ENCODE results near the gene PRPF8. TPM values are rescaled to one million over a fixed set of nuclear protein-coding genes. Genes with fewer than 3 reads are reported as not detected.

PRPF8 gene
- total RNA-seq, 3 donors from 2014 or later = 173 to 183 (median 176) TPM

DNA sequence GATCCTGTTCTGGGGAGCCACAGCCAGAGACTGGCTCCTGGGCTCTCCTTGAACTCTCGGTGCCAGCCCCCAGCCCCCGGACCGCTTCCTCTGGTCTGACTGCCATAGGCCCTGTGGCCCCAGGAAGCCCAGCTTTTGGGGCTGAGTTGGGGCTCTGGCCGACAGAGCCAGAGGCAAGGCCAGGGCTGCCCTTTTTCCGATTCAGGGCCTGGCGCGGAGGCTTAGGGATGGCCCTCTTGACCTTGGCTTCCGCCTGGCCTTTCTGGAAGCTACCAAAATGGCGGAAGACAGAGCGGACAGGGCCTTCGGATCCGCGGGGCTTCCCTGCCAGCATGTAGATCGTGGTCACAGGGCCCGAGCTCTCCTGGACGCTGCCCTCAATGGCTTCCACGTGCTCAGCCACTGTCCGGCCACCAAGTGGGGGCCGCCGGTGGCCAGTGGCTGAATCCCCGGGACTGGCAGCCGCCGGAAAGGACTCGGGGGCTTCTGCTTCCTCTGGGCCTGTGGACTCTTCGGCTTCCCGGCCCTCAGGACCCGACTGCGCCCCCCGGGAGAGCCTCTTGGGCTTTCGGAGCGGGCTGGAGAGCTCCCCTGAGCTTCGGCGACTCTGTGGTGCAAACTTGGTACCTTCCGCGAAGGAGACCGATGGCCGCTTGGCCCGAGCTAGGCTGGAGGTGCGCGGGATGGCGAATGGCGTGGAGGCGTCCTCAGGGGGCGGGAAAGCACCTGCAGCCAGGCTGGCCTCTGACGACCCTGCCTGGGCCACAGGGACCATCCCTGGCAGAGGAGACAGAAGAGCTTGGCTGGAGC, 49.6 kb downstream of the PRPF8 start:
- Histone ChIP-seq H3K9me3 (no peaks in the 10 kb centered on the region), H3K4me1 (no peaks in the 10 kb centered on the region), H3K36me3 (no peaks in the 10 kb centered on the region), H3K27me3 (no peaks in the 10 kb centered on the region), H3K27ac (no peak overlapping the region), H3K4me3 (no peak overlapping the region)
- TF ChIP-seq POLR2AphosphoS5 (IDR thresholded peaks at IDR 0.05) = no peak
- TF ChIP-seq, protein P1, sequence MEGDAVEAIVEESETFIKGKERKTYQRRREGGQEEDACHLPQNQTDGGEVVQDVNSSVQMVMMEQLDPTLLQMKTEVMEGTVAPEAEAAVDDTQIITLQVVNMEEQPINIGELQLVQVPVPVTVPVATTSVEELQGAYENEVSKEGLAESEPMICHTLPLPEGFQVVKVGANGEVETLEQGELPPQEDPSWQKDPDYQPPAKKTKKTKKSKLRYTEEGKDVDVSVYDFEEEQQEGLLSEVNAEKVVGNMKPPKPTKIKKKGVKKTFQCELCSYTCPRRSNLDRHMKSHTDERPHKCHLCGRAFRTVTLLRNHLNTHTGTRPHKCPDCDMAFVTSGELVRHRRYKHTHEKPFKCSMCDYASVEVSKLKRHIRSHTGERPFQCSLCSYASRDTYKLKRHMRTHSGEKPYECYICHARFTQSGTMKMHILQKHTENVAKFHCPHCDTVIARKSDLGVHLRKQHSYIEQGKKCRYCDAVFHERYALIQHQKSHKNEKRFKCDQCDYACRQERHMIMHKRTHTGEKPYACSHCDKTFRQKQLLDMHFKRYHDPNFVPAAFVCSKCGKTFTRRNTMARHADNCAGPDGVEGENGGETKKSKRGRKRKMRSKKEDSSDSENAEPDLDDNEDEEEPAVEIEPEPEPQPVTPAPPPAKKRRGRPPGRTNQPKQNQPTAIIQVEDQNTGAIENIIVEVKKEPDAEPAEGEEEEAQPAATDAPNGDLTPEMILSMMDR (IDR thresholded peaks at IDR 0.05) = no peak
- TF ChIP-seq POLR2A (IDR thresholded peaks at IDR 0.05) = no peak
- no peak for DNase-seq (ENCODE audit: low spot score in 2 of 2)
- intact Hi-C loops (cut with DNase I; ENCODE audit: low total_unique reads) = no loop called here

DNA sequence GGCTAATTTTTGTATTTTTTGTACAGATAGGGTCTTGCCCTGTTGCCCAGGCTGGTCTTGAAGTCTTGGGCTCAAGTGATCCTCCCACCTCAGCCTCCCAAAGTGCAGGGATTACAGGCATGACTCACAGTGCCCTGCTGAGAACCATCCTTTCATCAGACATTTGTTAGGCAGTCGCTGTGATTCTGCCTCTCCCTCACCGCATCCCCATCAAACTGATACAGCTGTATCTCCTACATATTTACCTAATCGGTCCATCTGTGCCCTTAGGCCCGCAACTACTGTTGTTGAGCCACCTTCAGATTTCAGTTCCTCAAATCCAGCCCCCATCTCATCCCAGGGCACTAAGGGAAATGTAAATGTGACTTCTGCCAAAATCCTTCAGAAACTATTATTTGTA, 54.0 kb downstream of the PRPF8 start:
- Histone ChIP-seq H3K27me3 (no peaks in the 10 kb centered on the region), H3K27ac (no peak overlapping the region), H3K9me3 (no peaks in the 10 kb centered on the region), H3K4me3 (no peak overlapping the region), H3K4me1 (peaks cover 0 to 12% of the 10 kb centered on the region in 2 donors), H3K36me3 (no peaks in the 10 kb centered on the region)
- no peak for DNase-seq (ENCODE audit: low spot score in 2 of 2)
- TF ChIP-seq POLR2AphosphoS5 (IDR thresholded peaks at IDR 0.05) (no peak), POLR2A (IDR thresholded peaks at IDR 0.05) (no peak)
- TF ChIP-seq, protein P1 (IDR thresholded peaks at IDR 0.05) = no peak
- intact Hi-C loops (cut with DNase I; ENCODE audit: low total_unique reads) = no loop called here

DNA sequence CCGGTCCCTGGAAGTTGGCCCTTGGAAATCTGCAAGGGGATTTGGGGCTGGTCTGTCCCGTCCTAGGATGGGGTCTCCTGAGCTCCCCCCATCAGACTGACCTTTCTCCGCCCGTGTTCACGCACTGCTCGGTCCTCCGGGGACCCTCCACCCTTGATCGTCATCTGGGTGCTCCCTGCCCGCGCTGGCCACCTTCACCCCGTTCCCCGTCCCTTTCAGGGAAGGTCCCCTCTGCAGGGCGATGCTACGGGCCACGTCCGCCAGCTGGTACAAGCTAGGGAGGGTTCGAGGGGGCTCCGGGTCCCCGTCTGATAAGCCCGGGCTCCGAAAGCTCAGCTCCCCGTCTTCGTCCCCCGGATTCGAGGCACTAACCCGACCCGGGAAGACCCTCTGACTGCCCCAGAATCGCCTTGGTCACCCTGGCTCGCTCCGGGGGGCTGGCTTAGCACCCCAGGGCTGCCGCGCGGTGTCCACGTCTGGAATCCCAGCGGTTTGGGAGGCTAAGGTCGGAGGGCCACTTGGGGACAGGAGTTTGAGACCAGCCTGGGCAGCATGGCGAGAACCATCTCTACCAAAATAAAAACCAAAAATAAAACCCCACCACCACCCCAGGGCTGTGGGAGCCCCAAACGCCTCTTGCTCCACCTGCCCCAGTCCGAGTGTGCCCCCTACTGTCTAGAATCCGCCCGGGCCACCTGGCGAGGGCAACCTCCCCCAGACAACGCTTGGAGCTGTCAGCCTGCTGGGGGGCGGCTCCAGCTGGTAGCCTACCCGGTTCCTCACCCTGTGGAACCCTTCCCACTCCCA, 55.0 kb downstream of the PRPF8 start:
- no peaks in the 10 kb centered on the region for H3K9me3 ChIP-seq
- TF ChIP-seq POLR2A (IDR thresholded peaks at IDR 0.05) (no peak), POLR2AphosphoS5 (IDR thresholded peaks at IDR 0.05) (no peak)
- TF ChIP-seq, protein P1 (IDR thresholded peaks at IDR 0.05) = peak; percentile 41 to 71 (median 43)
- H3K27me3 ChIP-seq = no peaks in the 10 kb centered on the region
- peak overlapping the region; percentile 90 to 99 for H3K27ac ChIP-seq
- DNase-seq (ENCODE audit: low spot score in 2 of 2) = peak in 1 of 2 donors; percentile 57
- H3K36me3 ChIP-seq = no peaks in the 10 kb centered on the region
- H3K4me3 ChIP-seq = peak overlapping the region; percentile 63 to 84 (median 79)
- H3K4me1 ChIP-seq = peaks cover 0 to 12% of the 10 kb centered on the region in 2 donors
- intact Hi-C loops (cut with DNase I; ENCODE audit: low total_unique reads) = loop anchor here (5.0 kb wide), 1 partner anchor 57 kb away; no protein-coding TSS in a partner anchor

DNA sequence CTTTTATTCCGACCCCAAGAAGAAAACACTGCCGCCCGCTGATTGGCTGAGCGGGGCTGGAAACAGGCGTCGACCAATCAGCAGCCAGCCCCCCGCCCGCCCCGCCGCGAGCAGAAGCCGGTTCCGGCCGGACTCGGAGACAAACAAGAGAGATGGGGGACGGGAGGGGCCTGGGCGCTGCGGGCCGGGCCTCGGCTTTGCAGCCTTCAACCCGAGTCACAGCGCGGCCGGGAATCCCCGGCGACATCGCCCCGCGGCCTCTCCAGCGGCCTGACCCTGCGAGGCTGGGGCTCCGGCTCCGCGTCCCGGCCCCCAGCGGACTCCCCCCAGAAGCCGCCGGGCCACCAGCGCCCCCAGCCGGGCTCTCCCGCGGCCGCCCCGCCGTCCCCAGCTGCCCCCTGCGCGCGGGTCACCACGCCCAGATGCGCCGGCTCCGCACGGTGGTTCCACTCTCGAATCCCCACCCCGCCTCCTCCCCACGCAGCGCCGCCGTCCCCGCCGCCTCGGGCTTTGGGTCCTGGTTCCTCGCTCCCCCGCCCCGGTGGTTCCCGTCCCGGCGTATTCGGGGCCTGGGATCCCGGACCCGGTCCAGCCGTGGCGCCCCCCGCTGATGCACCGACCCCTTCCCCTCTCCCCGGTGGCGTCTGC, 55.7 kb downstream of the PRPF8 start:
- peak overlapping the region; percentile 90 to 99 for H3K27ac ChIP-seq
- no peak for TF ChIP-seq POLR2AphosphoS5 (IDR thresholded peaks at IDR 0.05)
- TF ChIP-seq, protein P1 (IDR thresholded peaks at IDR 0.05) = no peak
- peak; percentile 8 for TF ChIP-seq POLR2A (IDR thresholded peaks at IDR 0.05)
- peak overlapping the region; percentile 63 to 84 (median 79) for H3K4me3 ChIP-seq
- no peaks in the 10 kb centered on the region for H3K27me3 ChIP-seq
- peaks cover 0 to 12% of the 10 kb centered on the region in 2 donors for H3K4me1 ChIP-seq
- H3K9me3 ChIP-seq = no peaks in the 10 kb centered on the region
- peak; percentile 95 to 96 for DNase-seq (ENCODE audit: low spot score in 2 of 2)
- intact Hi-C loops (cut with DNase I; ENCODE audit: low total_unique reads) = loop anchor here (5.0 kb wide), 1 partner anchor 57 kb away; no protein-coding TSS in a partner anchor
- H3K36me3 ChIP-seq = no peaks in the 10 kb centered on the region
